Measurements from ENCODE around the gene ZMYND10. TPM values are rescaled to one million over a fixed set of nuclear protein-coding genes. Genes with fewer than 3 reads are reported as not detected.

Gene ZMYND10
- total and polyA plus RNA-seq, 9 of the 15 experiments (the other 6 are each of a cell fraction or from before 2014, with no cell fraction given): 0.20 to 2.8 (median 0.70) TPM

- TF ChIP-seq SFPQ (IDR thresholded peaks at IDR 0.05; ENCODE audit: low read depth, low read length) (no peak), ZBTB17 (CRISPR knock-in tag; IDR thresholded peaks at IDR 0.05) (peak; percentile 87), GABPB1 (CRISPR knock-in tag; IDR thresholded peaks at IDR 0.05) (peak; percentile 87), STAT5B (CRISPR knock-in tag; IDR thresholded peaks at IDR 0.05) (no peak), HMGN3 (IDR thresholded peaks at IDR 0.05; ENCODE audit: borderline replicate concordance, extremely low read depth, insufficient read length, low read depth, low read length) (peak; percentile 93), ZNF174 (CRISPR knock-in tag; IDR thresholded peaks at IDR 0.05) (no peak), CHCHD3 (CRISPR knock-in tag; IDR thresholded peaks at IDR 0.05) (no peak), SMARCE1 (IDR thresholded peaks at IDR 0.05) (no peak), JUND (IDR thresholded peaks at IDR 0.05; ENCODE audit: borderline replicate concordance, low read depth, low read length) (peak; percentile 56; the same call in 1 of the 2 replicates), JUND (tag; IDR thresholded peaks at IDR 0.05; ENCODE audit: borderline replicate concordance, low read depth, low read length) (peak; percentile 20; the same call in 1 of the 3 replicates), FOSL1 (tag; conservative IDR thresholded peaks at IDR 0.05) (no peak; the same call in 1 of the 2 replicates), SNAPC5 (CRISPR knock-in tag; IDR thresholded peaks at IDR 0.05) (no peak), ZNF263 (CRISPR knock-in tag; IDR thresholded peaks at IDR 0.05; ENCODE audit: borderline replicate concordance) (peak; percentile 56; the same call in 1 of the 2 replicates), HEY1 (CRISPR knock-in tag; IDR thresholded peaks at IDR 0.05; ENCODE audit: borderline replicate concordance) (no peak), RBM22 (IDR thresholded peaks at IDR 0.05; ENCODE audit: low read depth, low read length, poor library complexity, severe bottlenecking) (no peak), NR3C1 (CRISPR knock-in tag; IDR thresholded peaks at IDR 0.05) (no peak), ZNF449 (CRISPR knock-in tag; IDR thresholded peaks at IDR 0.05) (no peak), HNRNPUL1 (IDR thresholded peaks at IDR 0.05; ENCODE audit: low read length) (no peak)
- TF ChIP-seq, protein P1, sequence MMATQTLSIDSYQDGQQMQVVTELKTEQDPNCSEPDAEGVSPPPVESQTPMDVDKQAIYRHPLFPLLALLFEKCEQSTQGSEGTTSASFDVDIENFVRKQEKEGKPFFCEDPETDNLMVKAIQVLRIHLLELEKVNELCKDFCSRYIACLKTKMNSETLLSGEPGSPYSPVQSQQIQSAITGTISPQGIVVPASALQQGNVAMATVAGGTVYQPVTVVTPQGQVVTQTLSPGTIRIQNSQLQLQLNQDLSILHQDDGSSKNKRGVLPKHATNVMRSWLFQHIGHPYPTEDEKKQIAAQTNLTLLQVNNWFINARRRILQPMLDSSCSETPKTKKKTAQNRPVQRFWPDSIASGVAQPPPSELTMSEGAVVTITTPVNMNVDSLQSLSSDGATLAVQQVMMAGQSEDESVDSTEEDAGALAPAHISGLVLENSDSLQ (IDR thresholded peaks at IDR 0.05): no peak
- TF ChIP-seq, protein P2, sequence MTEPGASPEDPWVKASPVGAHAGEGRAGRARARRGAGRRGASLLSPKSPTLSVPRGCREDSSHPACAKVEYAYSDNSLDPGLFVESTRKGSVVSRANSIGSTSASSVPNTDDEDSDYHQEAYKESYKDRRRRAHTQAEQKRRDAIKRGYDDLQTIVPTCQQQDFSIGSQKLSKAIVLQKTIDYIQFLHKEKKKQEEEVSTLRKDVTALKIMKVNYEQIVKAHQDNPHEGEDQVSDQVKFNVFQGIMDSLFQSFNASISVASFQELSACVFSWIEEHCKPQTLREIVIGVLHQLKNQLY (CRISPR knock-in tag; conservative IDR thresholded peaks at IDR 0.05): no peak
Observed at GRCh38 chr3:50292159-50293078, 53.1 kb downstream of the ZMYND10 start, which contains the start of gene IFRD2 (continued).

Measured in K562 (cell line).